AG09309 (cell line): Measurements from ENCODE around the gene PITPNM3.

Experiments used
- DNase-seq: peaks from one replicate; pipeline ENCODE4 v3.0.0-alpha.2; 2010; ENCODE audit warnings: low read depth
- H3K4me3 ChIP-seq: 2 replicates; pipeline ENCODE4 v1.5.1; 2011; ENCODE audit warnings: mild to moderate bottlenecking, low read depth, low read length, moderate library complexity; ENCODE audit not compliant: control insufficient read depth
- CTCF ChIP-seq: IDR thresholded peaks from 2 replicates; pipeline ENCODE4 v1.5.1; 2011; ENCODE audit warnings: mild to moderate bottlenecking, low read depth, low read length, inconsistent platforms; ENCODE audit not compliant: insufficient read depth, control insufficient read depth; ENCODE audit errors: missing control alignments

The PITPNM3 gene

GRCh38 chr17:6556121-6557039 is at the start of gene PITPNM3:
PITPNM3 (minus strand) TSS chr17:6556555; CDS start chr17:6556406, 149 bp downstream.
- H3K4me3 ChIP-seq = peak within 1 kb of the TSS; percentile 37
- no peak for TF ChIP-seq CTCF
- DNase-seq = no peak

- DNase-seq = no peak
- no peak for TF ChIP-seq CTCF
- no peak overlapping the region for H3K4me3 ChIP-seq
Measured at GRCh38 chr17:6605142-6605541, 48.8 kb upstream of the PITPNM3 start.

- H3K4me3 ChIP-seq = no peak overlapping the region
- no peak for TF ChIP-seq CTCF
- DNase-seq = no peak
Measured at GRCh38 chr17:6603744-6604325, 47.5 kb upstream of the PITPNM3 start.

- no peak overlapping the region for H3K4me3 ChIP-seq
- no peak for TF ChIP-seq CTCF
- DNase-seq = no peak
Measured at GRCh38 chr17:6602141-6602540, 45.8 kb upstream of the PITPNM3 start.

- TF ChIP-seq CTCF = no peak
- no peak overlapping the region for H3K4me3 ChIP-seq
- no peak for DNase-seq
Measured at GRCh38 chr17:6599364-6599763, 43.0 kb upstream of the PITPNM3 start.

GRCh38 chr17:6597727-6598126 is 41.4 kb upstream of the PITPNM3 start:
- H3K4me3 ChIP-seq = no peak overlapping the region
- TF ChIP-seq CTCF = no peak
- DNase-seq = no peak
